Amygdala (tissue), 56 donors: ENCODE measurements around the gene PTPN1.
"Not testable (repeated sequence)": the region's sequence is repeated elsewhere in the genome, so short reads cannot be mapped to it uniquely, and the experiment has no call there.

Experiments
- DNase-seq, 56 donors: peaks; one replicate each; lab custom pipeline; 2025; lab: John Stamatoyannopoulos, UW

PTPN1 gene

GRCh38 chr20:50478162-50478990 lies 31.8 kb upstream of the PTPN1 start:
- DNase-seq, result peak in 16 of 56 donors; percentile 5 to 36 (median 10)

- DNase-seq, result no peak
Observed at GRCh38 chr20:50481741-50482140, 28.4 kb upstream of the PTPN1 start.

GRCh38 chr20:50482396-50482981 lies 27.7 kb upstream of the PTPN1 start:
- no peak for DNase-seq

GRCh38 chr20:50484271-50484976 lies 25.8 kb upstream of the PTPN1 start:
- DNase-seq, result no peak

- no peak for DNase-seq
Observed at GRCh38 chr20:50487397-50487796, 22.8 kb upstream of the PTPN1 start.

GRCh38 chr20:50488236-50488806 lies 21.9 kb upstream of the PTPN1 start:
- no peak for DNase-seq

- no peak for DNase-seq
Observed at GRCh38 chr20:50491168-50491567, 19.0 kb upstream of the PTPN1 start.

- no peak for DNase-seq
Observed at GRCh38 chr20:50491926-50492634, 18.1 kb upstream of the PTPN1 start.

GRCh38 chr20:50493881-50494253 lies 16.3 kb upstream of the PTPN1 start:
- no peak for DNase-seq

- no peak for DNase-seq
Observed at GRCh38 chr20:50494428-50494827, 15.8 kb upstream of the PTPN1 start.

GRCh38 chr20:50496773-50497385 lies 13.3 kb upstream of the PTPN1 start:
- no peak for DNase-seq

GRCh38 chr20:50498071-50498776 lies 12.0 kb upstream of the PTPN1 start:
- DNase-seq, result no peak

- no peak for DNase-seq
Observed at GRCh38 chr20:50499938-50500337, 10.2 kb upstream of the PTPN1 start.

GRCh38 chr20:50501972-50502745 lies 8.0 kb upstream of the PTPN1 start:
- DNase-seq, result peak in 2 of 56 donors; percentile 3 to 8

GRCh38 chr20:50504231-50504823 lies 5.9 kb upstream of the PTPN1 start:
- DNase-seq, result no peak

- no peak for DNase-seq
Observed at GRCh38 chr20:50506270-50506579, 4.0 kb upstream of the PTPN1 start.

- not testable (repeated sequence) for DNase-seq
Observed at GRCh38 chr20:50507745-50508144, 2.4 kb upstream of the PTPN1 start.

GRCh38 chr20:50508171-50508755 lies 1.9 kb upstream of the PTPN1 start:
- no peak for DNase-seq
